ENCODE data around the gene MRAS. TPM values are rescaled to one million over a fixed set of nuclear protein-coding genes. Genes with fewer than 3 reads are reported as not detected.

Gene MRAS
- total and polyA plus RNA-seq, 2 of the 8 experiments (the other 6 are each of a cell fraction or from before 2014, with no cell fraction given) = 10.6 to 16.2 TPM

- Histone ChIP-seq H2BK12ac (ENCODE audit: low read depth, low read length) (no peak overlapping the region), H2AK5ac (ENCODE audit: low read depth, low read length) (no peak overlapping the region), H3K4me1 (replicated peaks in 1 of 4; ENCODE audit: control insufficient read depth in 3 of 4, insufficient read depth in 4 of 4, low read length in 3 of 4) (no peaks in the 10 kb centered on the region), H2AFZ (ENCODE audit: low read length) (no peak overlapping the region), H3K23me2 (ENCODE audit: low read depth, low read length) (no peaks in the 10 kb centered on the region), H4K5ac (ENCODE audit: insufficient read length, low read depth, low read length) (no peak overlapping the region), H3K4ac (replicated peaks; ENCODE audit: insufficient read length, low read depth, low read length) (no peak overlapping the region), H3K56ac (replicated peaks; ENCODE audit: insufficient read length, low read depth, low read length) (no peak overlapping the region), H3K79me1 (ENCODE audit: low read depth, low read length) (no peaks in the 10 kb centered on the region), H3K27ac (ENCODE audit: low read depth, low read length) (no peak overlapping the region), H2BK20ac (ENCODE audit: low read length) (no peak overlapping the region), H3K27me3 (replicated peaks in 1 of 4; ENCODE audit: control insufficient read depth in 3 of 4, extremely low read depth in 1 of 4, insufficient read depth in 3 of 4, low read length in 3 of 4) (no peaks in the 10 kb centered on the region), H2BK5ac (ENCODE audit: low read depth, low read length) (no peak overlapping the region), H3K23ac (ENCODE audit: insufficient read length) (no peak overlapping the region), H3K4me3 (ENCODE audit: extremely low read depth in 1 of 4, insufficient read depth in 2 of 4, low read depth in 3 of 4, low read length in 4 of 4) (no peak overlapping the region), H3K4me2 (ENCODE audit: insufficient read depth in 1 of 2, low read depth in 2 of 2, low read length in 2 of 2) (no peak overlapping the region), H3K9me3 (ENCODE audit: insufficient read depth in 2 of 2, low read depth in 1 of 2, low read length in 1 of 2) (no peaks in the 10 kb centered on the region), H3K18ac (ENCODE audit: extremely low read depth, low read length) (no peak overlapping the region), H2BK120ac (replicated peaks; ENCODE audit: low read depth, low read length) (no peak overlapping the region), H3K36me3 (ENCODE audit: control insufficient read depth in 2 of 4, insufficient read depth in 4 of 4, low read length in 3 of 4) (no peaks in the 10 kb centered on the region), H3K9ac (replicated peaks in 1 of 4; ENCODE audit: extremely low read depth in 1 of 4, low read depth in 3 of 4, low read length in 3 of 4) (no peak overlapping the region), H4K20me1 (replicated peaks in 1 of 2; ENCODE audit: control insufficient read depth in 1 of 2, insufficient read depth in 2 of 2, low read length in 2 of 2) (no peaks in the 10 kb centered on the region), H4K91ac (replicated peaks; ENCODE audit: insufficient read length, low read length) (no peak overlapping the region), H4K8ac (ENCODE audit: extremely low read depth, insufficient read depth, low read length) (no peak overlapping the region), H3K14ac (ENCODE audit: insufficient read length) (no peak overlapping the region), H2BK15ac (ENCODE audit: low read length) (no peak overlapping the region), H3K79me2 (ENCODE audit: control insufficient read depth in 1 of 2, insufficient read depth in 2 of 2, low read length in 2 of 2) (no peaks in the 10 kb centered on the region)
- FAIRE-seq (no peak), DNase-seq (ENCODE audit: low read depth in 1 of 2, low spot score in 2 of 2) (no peak)
- ChIA-PET POLR2A (ENCODE audit: partially characterized antibody) (no interaction called here), CTCF (ENCODE audit: partially characterized antibody) (interaction anchor here (0.8 to 1.2 kb wide), 2 partner anchors 42 to 43 kb away, joined by 3 read pairs; no protein-coding TSS in a partner anchor)
- WGBS, 2 experiments (ENCODE audit: extremely low coverage in 1 of 2, insufficient coverage in 1 of 2, insufficient read length in 1 of 2, insufficient replicate concordance in 2 of 2, low coverage in 1 of 2, low lambda C conversion rate in 2 of 2, missing lambda C conversion rate in 1 of 2) = 84% methylated on average over 4 of the region's 4 CpGs; no CpG with 5 or more reads in 1 of the 2 experiments
- TF ChIP-seq NRF1 (IDR thresholded peaks at IDR 0.05; ENCODE audit: low read depth, low read length) (no peak), TAF7 (optimal IDR thresholded peaks at IDR 0.05; ENCODE audit: borderline replicate concordance, low read depth, low read length) (no peak), EGR1 (IDR thresholded peaks at IDR 0.05; ENCODE audit: borderline replicate concordance, low read depth, low read length) (no peak), SP4 (IDR thresholded peaks at IDR 0.05; ENCODE audit: low read length) (no peak), TEAD4 (IDR thresholded peaks at IDR 0.05; ENCODE audit: low read depth, low read length) (no peak), MAX (IDR thresholded peaks at IDR 0.05) (no peak), EZH2 (IDR thresholded peaks at IDR 0.05; ENCODE audit: low read depth, low read length, severe bottlenecking) (no peak), TBP (IDR thresholded peaks at IDR 0.05; ENCODE audit: low read depth, low read length) (no peak), ATF3 (IDR thresholded peaks at IDR 0.05; ENCODE audit: insufficient read depth, low read depth, low read length) (no peak), EP300 (IDR thresholded peaks at IDR 0.05; ENCODE audit: borderline replicate concordance in 1 of 2, low read depth in 2 of 2, low read length in 2 of 2) (no peak), SIX5 (IDR thresholded peaks at IDR 0.05; ENCODE audit: low read depth, low read length) (no peak), RFX5 (IDR thresholded peaks at IDR 0.05; ENCODE audit: borderline replicate concordance, low read depth, low read length) (no peak), HDAC6 (IDR thresholded peaks at IDR 0.05; ENCODE audit: low read depth, low read length) (no peak), CEBPB (IDR thresholded peaks at IDR 0.05; ENCODE audit: low read depth, low read length) (no peak), SUZ12 (IDR thresholded peaks at IDR 0.05; ENCODE audit: low read length) (no peak)
Observed at GRCh38 chr3:138375447-138375846, 27.1 kb downstream of the MRAS start.
